Testis (tissue), 2 donors: ENCODE data around the gene PLAC8L1.

Source experiments
- CTCF ChIP-seq, 3 experiments: fragments of 450-650 bp in 2 of 3; fragments of 200-600 bp in 1 of 3; sonication (generic) in 1 of 3; IDR thresholded peaks; one replicate each; pipeline ENCODE4 v1.5.1; 2016 to 2019; ENCODE audit warnings: antibody characterized with exemption in 3 of 3, mild to moderate bottlenecking in 2 of 3, moderate library complexity in 1 of 3
- POLR2A ChIP-seq: fragments of 450-650 bp; IDR thresholded peaks from one replicate; pipeline ENCODE4 v1.6.1; 2017; ENCODE audit warnings: antibody characterized with exemption, mild to moderate bottlenecking, moderate library complexity

DNA sequence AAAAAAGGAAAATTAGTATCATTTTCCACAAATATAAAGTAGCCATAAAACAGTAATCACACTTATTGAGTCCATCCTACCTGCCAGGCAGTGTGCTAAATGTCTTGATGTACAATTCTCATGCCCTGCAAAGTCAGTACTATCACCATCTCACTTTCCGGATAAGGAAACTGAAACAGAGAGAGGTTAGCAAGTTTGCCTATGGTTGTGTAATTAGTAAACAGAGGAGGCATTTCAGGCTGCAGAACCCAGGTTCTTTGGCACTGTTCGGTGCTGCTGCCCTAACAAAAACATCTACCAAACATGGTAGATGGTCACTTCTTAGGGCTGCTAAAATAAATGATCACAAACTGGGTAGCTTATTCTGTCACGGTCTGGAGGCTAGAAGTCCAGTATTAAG is 22.6 kb downstream of the PLAC8L1 start:
- no peak for TF ChIP-seq CTCF (IDR thresholded peaks at IDR 0.05)
- no peak for TF ChIP-seq POLR2A
